OCI-LY3 (cell line): ENCODE data around the gene PABPN1.

Experiments
- H2AFZ ChIP-seq: fragments of 200-600, 300-600 bp; shearing (Covaris generic); 2 replicates; pipeline ENCODE4 v1.6.0; 2014; ENCODE audit warnings: antibody characterized with exemption, low read depth, low read length
- H3K27ac ChIP-seq: fragments of 200-600, 300-600 bp; sonication (generic); 2 replicates; pipeline ENCODE4 v1.5.1; 2014; ENCODE audit warnings: mild to moderate bottlenecking, low read length, moderate library complexity, mixed read lengths
- H3K27me3 ChIP-seq: fragments of 200-600, 300-600 bp; sonication (generic); 2 replicates; pipeline ENCODE4 v1.6.1; 2014; ENCODE audit warnings: low read depth, low read length, mixed read lengths
- H3K36me3 ChIP-seq: fragments of 200-600, 300-600 bp; sonication (generic); replicated peaks from 2 replicates; pipeline ENCODE3; 2014; ENCODE audit warnings: low read depth, low read length, mixed read lengths
- H3K4me1 ChIP-seq: fragments of 300-600, 200-600 bp; sonication (generic); 2 replicates; pipeline ENCODE4 v1.6.1; 2014; ENCODE audit warnings: low read length, mixed read lengths
- H3K4me2 ChIP-seq: fragments of 200-600, 300-600 bp; sonication (generic); 2 replicates; pipeline ENCODE4 v1.6.1; 2014; ENCODE audit warnings: low read length, mixed read lengths
- H3K4me3 ChIP-seq: fragments of 300-600, 200-600 bp; sonication (generic); 2 replicates; pipeline ENCODE4 v1.5.1; 2014; ENCODE audit warnings: antibody characterized with exemption, mild to moderate bottlenecking, low read length, moderate library complexity
- H3K79me2 ChIP-seq: fragments of 300-600, 200-600 bp; shearing (Covaris generic); 2 replicates; pipeline ENCODE4 v1.6.1; 2014; ENCODE audit warnings: mild to moderate bottlenecking, low read length, mixed read lengths
- H3K9ac ChIP-seq: fragments of 300-600, 200-600 bp; shearing (Covaris generic); 2 replicates; pipeline ENCODE4 v1.6.0; 2014; ENCODE audit warnings: mild to moderate bottlenecking, low read length, moderate library complexity
- H3K9me3 ChIP-seq: fragments of 200-600, 300-600 bp; shearing (Covaris generic); 2 replicates; pipeline ENCODE4 v1.6.1; 2014; ENCODE audit warnings: low read length, mixed read lengths; ENCODE audit not compliant: insufficient read depth
- H4K20me1 ChIP-seq: fragments of 200-600, 300-600 bp; sonication (generic); 2 replicates; pipeline ENCODE4 v1.6.1; 2016; ENCODE audit warnings: low read length, mixed read lengths; ENCODE audit not compliant: insufficient read depth
- EZH2phosphoT487 ChIP-seq: fragments of 200-600 bp; shearing (Covaris generic); IDR thresholded peaks from 2 replicates; pipeline ENCODE4 v1.6.1; 2018; ENCODE audit warnings: antibody characterized with exemption, mixed run types, low read depth
- TF ChIP-seq, protein P1 (sequence below): fragments of 200-600, 300-600 bp; sonication (generic); IDR thresholded peaks from 2 replicates; pipeline ENCODE4 v1.5.1; 2014; ENCODE audit warnings: antibody characterized with exemption, low read length, low read depth

The PABPN1 gene

DNA sequence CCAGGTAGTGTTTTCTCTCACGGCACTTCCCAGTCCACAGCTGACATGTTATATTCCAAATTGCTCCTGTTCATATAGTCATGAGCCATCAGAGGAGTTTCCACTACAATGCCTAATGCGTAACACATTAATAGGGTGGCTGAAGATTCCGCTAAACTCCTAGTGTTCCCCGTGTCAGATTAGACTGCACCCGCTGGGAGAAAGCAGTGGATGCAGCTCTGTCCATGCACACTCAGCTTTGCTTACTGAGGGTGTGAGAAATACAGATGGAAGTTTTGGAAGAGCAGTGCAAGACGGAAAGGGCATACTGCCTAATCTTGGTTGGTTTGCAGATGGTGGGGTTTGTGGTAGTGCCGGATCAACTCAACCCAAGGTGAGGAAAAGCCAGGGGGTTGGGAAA is 24.2 kb upstream of the PABPN1 start:
- H3K4me2 ChIP-seq: no peak overlapping the region
- H3K79me2 ChIP-seq: peaks cover 12% of the 10 kb centered on the region
- no peak overlapping the region for H3K27ac ChIP-seq
- no peaks in the 10 kb centered on the region for H3K27me3 ChIP-seq
- H3K9ac ChIP-seq: no peak overlapping the region
- TF ChIP-seq, protein P1, sequence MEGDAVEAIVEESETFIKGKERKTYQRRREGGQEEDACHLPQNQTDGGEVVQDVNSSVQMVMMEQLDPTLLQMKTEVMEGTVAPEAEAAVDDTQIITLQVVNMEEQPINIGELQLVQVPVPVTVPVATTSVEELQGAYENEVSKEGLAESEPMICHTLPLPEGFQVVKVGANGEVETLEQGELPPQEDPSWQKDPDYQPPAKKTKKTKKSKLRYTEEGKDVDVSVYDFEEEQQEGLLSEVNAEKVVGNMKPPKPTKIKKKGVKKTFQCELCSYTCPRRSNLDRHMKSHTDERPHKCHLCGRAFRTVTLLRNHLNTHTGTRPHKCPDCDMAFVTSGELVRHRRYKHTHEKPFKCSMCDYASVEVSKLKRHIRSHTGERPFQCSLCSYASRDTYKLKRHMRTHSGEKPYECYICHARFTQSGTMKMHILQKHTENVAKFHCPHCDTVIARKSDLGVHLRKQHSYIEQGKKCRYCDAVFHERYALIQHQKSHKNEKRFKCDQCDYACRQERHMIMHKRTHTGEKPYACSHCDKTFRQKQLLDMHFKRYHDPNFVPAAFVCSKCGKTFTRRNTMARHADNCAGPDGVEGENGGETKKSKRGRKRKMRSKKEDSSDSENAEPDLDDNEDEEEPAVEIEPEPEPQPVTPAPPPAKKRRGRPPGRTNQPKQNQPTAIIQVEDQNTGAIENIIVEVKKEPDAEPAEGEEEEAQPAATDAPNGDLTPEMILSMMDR: no peak
- no peak for TF ChIP-seq EZH2phosphoT487
- no peaks in the 10 kb centered on the region for H3K9me3 ChIP-seq
- no peaks in the 10 kb centered on the region for H4K20me1 ChIP-seq
- no peak overlapping the region for H2AFZ ChIP-seq
- H3K4me3 ChIP-seq: no peak overlapping the region
- H3K4me1 ChIP-seq: peaks cover 33% of the 10 kb centered on the region
- peaks cover 28% of the 10 kb centered on the region for H3K36me3 ChIP-seq

DNA sequence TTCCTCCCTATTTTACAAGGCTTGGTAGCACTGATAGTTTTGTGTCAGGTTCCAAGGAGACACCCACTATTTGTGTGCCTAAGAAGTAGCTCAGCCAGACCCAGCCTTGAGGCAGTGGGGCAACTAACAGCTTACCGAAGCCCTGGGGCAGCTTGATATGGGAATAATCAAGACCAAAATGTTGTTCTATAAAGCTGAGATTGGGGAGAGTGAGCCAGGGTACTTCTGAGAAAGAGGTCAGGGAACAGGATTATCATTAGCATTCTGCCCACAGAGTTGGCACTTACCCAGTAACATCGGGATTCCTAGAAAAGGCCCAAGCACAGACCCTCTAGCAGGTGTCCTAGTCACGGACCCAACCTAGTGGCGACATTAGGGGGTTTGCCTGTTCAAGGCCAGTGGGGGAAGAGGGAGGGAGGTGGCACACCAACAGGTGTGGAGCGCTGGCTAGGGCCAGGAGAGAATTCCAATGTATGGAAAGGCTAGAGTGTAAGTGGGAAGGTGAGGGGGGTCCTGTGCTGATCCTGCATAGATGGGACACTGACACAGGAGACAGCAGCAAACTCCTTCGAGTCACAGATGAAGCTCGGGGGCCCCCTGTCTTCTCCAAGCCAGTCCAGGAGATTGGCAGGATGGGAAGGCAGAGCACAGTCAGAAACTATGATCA is 23.5 kb upstream of the PABPN1 start:
- Histone ChIP-seq H3K9me3 (no peaks in the 10 kb centered on the region), H4K20me1 (no peaks in the 10 kb centered on the region), H3K4me2 (no peak overlapping the region), H3K36me3 (peaks cover 28% of the 10 kb centered on the region), H3K79me2 (peaks cover 12% of the 10 kb centered on the region), H3K27ac (no peak overlapping the region), H3K9ac (no peak overlapping the region), H2AFZ (no peak overlapping the region), H3K27me3 (no peaks in the 10 kb centered on the region), H3K4me1 (peaks cover 33% of the 10 kb centered on the region), H3K4me3 (no peak overlapping the region)
- TF ChIP-seq, protein P1: no peak
- no peak for TF ChIP-seq EZH2phosphoT487

DNA sequence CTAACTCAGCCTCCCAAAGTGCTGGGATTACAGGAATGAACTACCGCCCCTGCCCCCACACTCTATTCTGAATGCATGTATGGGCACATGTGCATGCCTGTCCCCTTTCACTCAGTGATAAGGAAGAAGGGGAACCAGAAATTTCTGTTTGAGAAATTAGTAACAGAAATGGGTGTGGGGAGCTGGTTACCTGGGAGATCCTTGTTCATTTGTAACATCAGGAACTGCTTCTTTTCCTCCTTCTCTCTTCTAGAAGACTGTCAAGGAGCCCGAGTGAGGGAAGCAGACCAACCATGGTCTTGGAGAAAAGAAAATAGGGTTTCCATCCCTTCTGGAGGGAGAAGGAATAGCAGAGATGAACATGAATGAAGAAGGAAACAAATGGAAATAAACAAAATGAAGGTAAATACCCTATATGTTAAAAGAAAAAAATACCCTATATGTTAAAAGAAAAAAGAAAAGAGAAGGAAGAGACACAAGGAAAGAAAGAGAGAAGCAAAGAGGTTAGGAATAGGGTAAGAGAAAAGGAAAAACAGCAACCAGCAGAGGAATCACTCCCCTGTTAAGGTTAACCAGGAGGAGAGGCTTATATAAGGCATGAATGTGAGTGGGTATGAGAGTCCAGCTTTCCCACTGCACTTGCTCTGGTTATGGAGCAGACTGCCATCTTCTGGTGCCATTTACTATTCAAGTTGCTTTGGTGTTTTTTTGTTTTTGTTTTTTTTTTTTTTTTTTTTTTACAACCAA is 21.9 kb upstream of the PABPN1 start:
- Histone ChIP-seq H3K9ac (no peak overlapping the region), H3K4me1 (peaks cover 35% of the 10 kb centered on the region), H3K36me3 (peaks cover 28% of the 10 kb centered on the region), H3K9me3 (no peaks in the 10 kb centered on the region), H2AFZ (no peak overlapping the region), H3K27me3 (no peaks in the 10 kb centered on the region), H3K27ac (peak overlapping the region; percentile 24), H3K4me3 (peak overlapping the region; percentile 51), H3K4me2 (peak overlapping the region; percentile 96), H3K79me2 (peaks cover 12% of the 10 kb centered on the region), H4K20me1 (no peaks in the 10 kb centered on the region)
- TF ChIP-seq, protein P1: peak; percentile 30
- TF ChIP-seq EZH2phosphoT487: no peak

DNA sequence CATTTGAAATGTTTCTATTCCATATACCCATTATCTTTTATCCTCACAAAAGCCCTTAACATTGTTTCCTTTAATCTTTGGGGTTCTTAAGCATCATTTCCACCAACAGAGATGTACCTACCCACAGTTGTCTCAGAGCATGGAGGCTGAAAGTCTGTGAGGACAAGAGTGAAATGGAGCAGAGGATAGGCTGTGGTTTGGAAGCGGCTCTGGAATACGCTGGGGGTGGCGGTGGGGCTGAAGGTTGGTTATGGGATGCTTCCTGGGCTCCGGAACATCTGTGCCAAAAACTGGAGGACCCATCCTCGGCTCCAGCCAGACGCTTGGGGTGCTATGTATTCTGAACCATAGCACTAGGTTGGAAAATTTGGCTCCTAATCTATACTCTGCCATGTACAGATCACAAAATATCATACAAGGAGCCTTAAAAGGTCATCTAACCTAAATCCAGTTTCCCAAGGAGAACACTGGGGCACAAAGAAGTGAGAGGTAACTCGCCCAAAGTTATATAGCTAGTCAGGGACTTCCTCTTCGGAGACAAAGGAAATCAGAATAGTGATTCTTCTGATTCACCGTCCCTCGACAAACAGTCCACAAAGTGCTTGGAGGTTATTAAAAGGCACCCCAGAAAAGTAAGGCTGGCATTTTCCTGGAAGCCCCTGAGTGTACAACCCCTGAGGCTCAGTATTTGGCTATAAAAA is 21.1 kb upstream of the PABPN1 start:
- Histone ChIP-seq H3K9ac (peak overlapping the region; percentile 84), H3K79me2 (peaks cover 12% of the 10 kb centered on the region), H4K20me1 (no peaks in the 10 kb centered on the region), H3K27me3 (no peaks in the 10 kb centered on the region), H2AFZ (no peak overlapping the region), H3K9me3 (no peaks in the 10 kb centered on the region), H3K4me3 (peak overlapping the region; percentile 94), H3K4me2 (peak overlapping the region; percentile 96), H3K4me1 (peaks cover 28% of the 10 kb centered on the region), H3K27ac (no peak overlapping the region), H3K36me3 (peaks cover 28% of the 10 kb centered on the region)
- no peak for TF ChIP-seq EZH2phosphoT487
- TF ChIP-seq, protein P1: no peak
